8988T (cell line): ENCODE data around the gene MVB12B.

Experiments
- DNase-seq: peaks from one replicate; pipeline ENCODE4 v3.0.0; 2011

The MVB12B gene

DNA sequence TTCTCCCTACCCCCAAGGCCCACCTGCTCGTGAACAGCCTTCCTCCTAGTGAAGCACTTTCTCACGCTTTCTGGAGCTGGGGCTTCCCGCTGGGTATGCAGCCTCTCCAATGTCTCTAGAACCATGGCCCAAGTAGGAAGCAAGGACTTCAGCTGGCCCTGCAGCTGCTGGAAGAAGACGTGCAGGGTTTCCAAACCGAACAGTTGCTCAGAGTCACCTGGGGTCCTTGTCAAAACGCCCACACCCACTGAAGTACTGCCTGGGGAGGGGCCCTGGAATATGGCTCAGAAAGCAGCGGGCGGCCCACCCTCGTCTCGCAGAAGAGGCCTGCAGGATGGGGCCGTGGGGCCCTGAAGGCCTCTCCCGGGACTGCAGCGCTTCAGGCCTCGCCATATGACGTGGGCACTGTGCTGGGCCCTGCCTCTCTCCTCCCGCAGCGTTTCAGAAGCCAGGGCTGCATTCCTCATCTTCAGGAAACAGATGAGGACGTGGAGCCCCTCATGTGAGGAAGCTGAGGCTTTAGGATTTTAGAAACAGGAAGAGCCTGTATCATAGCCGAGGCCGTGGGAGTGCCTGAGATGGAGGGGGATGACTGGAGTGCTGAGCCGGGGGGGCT lies 171.1 kb downstream of the MVB12B start:
- no peak for DNase-seq

DNA sequence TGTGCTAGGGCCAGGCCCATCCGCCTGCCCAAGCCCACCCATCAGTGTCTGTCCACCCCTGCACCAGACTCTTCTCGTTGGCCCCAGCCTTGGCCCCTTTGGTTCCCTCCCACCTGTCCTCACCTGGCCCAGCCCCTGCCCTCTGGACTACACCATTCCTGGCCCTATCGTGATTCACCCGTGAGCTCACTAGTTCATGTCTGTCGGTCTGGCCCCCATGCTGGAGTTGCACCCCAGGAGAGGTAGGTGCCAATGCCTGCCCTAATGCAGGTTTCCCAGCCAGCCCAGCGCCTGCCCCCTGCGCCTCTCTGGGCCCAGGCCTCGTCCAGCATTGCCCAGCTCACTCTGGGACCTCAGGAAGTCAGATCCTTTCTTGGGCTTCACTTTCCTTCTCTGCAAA lies 171.7 kb downstream of the MVB12B start:
- DNase-seq: no peak

DNA sequence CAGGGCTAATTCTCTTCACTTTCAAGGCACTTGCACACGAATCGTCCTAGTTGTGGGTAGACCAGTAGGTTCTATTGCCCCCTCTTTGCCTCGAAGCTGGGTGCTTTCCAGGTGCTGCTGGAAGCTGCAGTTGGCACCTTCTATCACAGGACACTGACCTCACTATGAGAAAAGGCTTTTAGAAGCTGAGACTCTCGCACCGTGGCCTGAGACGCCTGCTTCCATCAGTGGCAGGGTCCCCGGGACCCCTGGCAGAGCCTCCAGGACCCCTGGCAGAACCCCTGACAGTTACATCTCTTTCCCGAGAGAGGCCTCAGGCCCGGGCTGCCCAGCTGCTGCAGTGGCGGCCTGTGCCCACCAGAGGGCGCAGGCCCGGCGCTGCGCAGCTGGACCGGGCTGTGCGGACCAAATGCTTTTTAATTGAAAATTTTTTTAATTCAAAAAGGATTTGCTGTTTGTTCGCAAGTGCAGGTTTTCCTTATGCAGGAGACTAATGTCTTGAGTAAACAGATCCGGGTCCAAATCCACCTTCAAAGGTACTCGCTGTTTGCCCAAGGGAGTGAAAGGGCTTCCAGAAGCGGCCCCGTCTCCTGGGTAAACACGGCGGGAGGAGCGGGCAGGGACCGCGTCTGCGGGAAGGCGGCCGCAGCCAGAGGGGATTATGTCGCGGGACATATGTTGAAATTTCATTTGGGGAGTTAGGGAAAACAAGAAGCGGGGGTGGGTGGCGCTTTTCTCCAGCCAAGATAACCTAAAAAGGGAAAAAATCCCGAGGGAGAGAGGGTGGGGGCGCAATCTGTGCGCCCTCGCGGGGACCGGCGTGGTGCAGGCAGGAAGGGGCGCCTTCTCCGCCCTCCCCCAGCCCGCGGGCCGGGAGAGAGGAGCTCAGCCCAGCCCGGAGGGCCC lies 172.6 kb downstream of the MVB12B start:
- DNase-seq: no peak

DNA sequence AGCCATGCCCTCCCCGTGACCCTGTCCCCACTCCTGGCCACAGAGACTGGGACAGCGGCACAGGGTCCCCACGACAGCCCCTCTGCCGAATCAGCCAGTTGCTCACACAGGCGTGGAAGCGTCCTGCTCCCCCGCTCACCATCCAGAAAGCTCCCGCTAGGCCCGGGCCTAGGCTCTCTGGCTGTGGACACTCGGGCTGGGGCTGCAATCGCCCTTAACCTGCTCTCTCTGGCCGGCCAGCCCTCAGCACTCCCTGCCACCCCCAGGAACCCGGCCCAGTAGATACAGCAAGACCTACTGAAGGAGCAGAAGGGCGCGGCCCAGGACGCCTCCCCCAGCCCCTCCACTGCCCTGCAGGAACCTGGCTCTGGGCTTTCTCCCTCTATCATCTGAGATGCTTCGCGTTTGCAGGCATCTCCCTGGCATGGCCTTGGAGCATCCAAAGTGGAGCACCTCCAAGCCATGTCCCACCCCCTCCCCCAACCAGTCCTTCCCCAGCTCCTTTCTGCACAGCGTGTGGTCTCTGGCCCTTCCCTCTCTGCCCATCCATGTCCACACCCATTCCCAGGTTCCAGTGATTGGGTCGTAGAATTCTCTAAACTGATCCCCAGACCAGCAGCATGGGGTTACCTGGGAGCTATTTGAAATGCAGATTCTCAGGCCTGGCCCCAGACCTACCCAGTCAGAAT lies 173.4 kb downstream of the MVB12B start:
- DNase-seq: no peak

DNA sequence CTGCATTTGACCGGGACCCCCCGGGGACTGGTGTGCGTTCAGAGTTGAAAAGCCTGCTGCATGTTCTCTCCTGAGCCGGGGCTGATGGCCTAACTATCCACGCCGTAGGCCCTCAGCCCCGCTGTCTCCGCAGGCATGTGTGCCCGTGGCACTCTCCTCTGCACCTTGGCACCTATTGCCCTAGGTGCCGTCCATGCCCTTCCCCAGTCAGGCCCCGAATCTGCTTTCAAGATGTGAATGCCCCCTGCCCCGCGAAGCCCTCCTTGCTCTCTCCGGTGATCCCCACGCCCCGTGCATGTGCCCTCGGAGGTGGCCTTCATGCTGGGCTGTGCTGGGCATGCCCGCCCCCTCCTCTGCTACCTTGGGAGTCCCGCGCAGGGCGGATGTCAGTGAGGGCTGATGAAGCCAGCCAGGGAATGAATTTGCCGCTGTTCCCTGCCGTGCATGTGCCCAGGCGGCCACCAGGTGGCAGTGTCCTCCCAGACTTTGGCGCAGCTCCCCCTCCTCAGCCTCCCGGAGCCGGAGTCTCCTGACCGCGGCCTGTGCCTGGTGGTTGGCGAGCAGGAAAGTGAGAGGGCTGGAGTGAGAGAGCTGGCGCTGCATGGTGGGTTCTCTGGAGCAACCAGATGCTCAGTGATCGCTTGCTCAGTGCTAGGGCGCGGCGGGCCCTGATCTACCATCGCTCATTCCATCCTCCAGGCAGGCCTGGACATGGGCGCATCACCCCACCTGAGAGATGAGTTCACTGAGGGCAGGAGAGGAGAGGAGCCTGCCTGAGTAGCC lies 174.2 kb downstream of the MVB12B start:
- peak; percentile 89 for DNase-seq

DNA sequence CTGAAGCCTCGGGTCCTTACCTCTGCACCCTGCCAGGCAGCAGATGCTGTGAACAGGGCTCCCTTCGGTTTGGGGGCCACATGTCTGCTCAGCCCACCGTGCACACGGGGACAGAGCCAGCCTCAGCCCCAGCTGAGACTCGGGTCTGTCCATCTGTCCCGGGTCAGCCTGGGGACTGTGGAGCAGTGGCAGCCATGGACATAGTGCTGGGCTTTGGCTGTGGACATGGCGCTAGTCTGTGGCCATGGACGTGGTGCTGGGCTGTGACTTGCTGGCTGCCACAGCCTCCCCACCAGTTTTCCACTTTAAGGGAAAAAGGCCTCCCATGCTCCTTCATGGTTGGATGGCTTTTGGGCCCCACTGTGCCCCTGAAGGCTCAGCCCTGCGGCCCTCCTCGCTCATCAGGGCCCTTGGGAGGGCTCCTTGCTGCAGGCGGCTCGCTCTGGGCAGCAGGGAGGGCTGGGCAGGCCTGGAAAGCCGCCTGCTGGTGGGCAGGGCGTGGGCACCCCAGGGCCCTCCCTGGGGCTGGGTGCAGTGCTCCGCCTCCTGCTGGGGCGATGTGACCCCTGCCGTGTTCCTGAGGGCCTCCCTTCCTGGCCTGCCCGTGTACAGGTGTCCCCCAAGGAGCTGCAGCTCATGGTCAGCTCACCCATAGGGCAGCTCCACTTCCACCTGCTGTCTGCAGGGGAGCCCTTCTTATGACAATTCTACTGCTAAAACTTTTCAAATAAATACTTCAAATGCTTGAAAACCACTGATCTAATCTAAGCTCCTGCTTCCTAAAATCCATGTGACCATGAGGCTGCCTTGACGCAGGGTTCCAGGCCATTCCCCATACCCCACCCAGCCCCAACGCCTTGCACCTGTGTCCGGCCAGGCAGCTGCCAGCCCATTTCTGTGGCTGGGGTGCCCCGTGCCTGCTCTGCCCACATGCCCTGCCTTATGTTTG lies 175.0 kb downstream of the MVB12B start:
- DNase-seq: no peak

DNA sequence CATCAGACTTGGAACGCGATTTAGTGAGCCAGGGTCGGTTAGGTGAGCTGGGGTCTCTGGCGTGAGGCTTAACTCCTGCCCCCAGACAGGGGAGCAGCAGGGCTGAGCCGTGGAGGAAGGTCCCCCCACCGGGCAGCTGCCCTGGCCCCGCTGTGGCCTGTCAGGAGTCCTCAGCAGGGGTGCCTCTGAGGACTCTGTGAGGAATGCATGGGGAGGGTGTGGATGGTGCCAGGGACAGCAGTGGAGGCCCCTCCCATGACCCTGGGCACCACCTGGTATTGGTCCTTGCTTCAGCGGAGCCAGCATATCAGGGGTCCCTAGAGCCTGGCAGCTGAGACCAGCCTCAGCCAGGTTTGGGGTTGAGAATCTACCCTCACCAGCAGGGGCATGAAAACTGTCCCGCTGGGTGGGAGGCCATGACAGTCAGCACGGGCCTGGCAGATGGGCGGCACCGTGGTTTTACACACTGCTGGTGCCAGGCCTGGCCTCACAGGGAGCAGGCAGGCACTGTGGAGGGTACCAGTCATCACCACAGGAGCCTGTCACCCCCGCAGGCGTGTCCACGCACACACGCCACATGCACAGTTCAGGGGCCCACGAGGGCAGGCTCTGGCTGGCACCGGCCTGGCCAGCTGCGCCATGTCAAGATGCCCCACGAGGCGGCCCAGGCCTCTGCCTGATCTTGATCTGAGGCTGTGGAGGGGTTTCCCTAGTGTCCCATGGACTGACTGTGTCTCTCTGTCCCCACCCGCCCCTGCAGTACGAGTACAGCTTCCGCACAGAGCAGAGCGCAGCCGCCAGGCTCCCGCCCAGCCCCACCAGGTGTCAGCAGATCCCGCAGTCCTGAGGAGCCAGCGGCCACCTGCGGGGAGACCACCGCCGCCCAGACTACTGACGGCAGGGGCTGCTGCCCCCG lies 176.0 kb downstream of the MVB12B start:
- no peak for DNase-seq

DNA sequence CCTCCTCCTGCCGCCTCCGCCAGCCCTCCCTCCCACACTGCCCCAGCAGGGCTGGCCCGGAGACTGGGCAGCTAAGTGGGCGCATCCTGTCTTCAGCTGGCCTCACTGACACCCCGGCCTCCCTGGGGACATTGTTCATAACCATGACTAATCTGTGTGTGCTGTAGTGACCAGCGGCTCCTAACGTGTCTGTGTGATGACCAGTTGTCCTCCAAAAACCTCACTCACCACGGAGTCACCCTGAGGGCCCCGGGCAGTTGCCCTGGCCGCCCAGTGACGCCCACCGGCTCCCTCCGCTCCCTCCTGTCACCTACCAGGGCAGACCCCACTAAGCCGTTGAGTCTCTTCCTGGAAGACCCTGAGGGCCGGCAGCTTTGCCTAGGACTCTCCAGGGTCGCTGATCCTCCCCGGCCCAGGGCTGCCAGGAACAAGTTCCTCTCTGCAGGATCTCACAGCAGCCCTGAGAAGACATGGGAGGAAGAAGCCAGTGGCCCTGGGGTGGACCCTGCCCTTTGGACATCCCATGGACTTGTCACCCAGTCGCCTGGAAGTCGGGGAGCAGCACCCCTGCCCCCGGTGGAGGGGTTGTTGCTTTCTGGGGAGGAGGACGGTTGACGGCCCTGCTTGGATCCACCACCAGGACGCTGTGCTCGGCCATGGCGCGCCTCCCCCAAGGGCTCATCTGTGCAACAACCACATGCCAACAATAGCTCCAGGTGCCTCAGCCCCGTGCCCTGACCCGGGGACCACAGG lies 176.9 kb downstream of the MVB12B start:
- DNase-seq: no peak

DNA sequence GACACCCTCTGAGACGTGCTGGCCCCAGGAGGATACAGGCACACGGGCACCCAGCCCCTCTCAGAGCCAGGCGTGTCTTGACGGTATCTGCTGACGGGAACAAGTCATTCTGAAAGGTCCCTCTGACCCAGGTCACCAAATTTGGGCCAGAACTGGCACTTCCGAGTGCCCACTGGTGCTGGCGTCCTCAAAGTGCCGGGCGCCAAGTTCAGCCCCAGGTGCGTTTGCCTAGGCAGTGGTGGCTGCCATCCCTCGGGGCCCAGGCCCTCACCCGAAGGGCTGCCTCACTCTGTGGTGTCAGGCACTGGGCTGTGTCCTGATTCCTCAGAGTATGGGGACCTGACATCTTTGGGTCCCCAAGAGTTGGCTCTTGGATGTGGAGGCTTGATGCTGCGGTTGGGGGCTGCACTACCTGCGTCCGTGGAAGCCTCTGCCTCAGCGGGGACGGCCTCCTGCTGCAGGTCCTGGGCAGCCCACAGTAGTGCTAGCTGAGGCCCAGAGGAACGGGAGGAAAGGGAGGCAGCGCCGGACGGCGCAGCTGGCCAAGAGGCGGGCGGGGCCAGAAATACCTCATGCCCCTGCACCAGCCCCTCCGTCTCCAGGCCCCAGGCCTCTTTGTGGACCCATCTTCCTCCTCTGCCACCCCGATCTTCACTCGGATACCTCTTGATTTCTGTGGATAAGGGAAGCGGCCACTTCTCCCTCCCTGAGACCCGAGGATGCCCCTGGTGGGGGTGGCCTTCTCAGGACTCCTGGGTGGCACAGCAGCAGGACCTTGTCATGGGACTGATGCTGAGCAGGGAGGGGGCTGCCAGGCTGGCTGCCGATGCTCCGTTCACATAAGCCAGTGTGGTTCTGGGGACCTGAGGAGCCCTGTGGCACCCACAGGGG lies 177.7 kb downstream of the MVB12B start:
- DNase-seq: no peak

DNA sequence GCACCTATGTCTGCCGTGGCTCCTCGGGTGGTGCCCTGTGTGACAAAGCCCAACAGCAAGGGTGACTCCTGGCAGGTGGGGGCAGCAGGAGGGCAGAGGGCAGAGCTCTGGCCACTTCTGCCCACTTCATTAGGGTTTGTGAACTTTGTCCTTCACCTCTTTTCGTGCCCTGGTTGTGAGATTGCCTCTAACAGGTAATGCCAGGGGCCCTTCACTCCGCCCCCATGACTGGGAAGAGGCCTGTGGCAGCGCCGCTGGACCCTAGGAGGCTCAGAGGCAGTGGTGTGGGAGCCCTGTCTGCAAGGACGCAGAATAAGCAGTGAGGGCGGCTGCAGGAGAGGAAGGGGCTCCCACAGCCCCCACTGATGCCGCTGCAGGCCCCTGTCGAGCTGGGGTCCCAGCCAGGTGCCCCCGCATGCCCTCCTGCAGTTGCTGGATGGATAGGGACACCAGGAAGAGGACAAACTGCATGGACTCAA lies 178.4 kb downstream of the MVB12B start:
- DNase-seq: no peak

DNA sequence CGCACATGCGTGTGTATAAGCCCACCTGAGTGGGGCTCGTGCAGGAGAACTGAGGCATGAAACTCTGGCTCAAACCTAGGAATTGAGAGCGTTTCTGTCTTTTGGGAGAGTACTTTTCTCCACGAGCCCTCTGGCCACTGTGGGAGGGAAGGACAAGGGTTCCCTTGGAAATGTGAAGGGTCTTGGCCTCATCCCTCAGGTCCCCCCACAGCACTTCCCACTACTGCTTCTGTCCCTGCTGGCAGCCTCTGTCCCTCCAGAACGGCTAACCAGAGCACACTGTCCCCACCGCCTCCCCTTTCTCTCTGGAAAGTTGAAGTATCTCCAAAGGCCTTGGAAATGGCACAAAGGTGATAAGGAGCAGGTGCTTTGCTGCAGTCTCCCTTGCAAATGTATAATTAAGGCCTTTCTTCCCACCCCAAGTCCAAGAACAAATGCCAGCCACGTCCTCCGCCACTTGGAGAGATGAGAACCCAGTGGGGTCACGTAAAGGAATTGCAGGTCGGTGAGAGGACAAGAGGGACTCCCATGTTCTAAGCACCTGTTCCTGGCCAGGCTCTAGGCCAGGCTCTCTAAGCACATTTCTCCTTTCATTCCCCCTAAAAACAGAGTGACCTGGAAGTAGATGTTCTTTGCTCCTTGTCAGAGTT lies 179.2 kb downstream of the MVB12B start:
- no peak for DNase-seq

DNA sequence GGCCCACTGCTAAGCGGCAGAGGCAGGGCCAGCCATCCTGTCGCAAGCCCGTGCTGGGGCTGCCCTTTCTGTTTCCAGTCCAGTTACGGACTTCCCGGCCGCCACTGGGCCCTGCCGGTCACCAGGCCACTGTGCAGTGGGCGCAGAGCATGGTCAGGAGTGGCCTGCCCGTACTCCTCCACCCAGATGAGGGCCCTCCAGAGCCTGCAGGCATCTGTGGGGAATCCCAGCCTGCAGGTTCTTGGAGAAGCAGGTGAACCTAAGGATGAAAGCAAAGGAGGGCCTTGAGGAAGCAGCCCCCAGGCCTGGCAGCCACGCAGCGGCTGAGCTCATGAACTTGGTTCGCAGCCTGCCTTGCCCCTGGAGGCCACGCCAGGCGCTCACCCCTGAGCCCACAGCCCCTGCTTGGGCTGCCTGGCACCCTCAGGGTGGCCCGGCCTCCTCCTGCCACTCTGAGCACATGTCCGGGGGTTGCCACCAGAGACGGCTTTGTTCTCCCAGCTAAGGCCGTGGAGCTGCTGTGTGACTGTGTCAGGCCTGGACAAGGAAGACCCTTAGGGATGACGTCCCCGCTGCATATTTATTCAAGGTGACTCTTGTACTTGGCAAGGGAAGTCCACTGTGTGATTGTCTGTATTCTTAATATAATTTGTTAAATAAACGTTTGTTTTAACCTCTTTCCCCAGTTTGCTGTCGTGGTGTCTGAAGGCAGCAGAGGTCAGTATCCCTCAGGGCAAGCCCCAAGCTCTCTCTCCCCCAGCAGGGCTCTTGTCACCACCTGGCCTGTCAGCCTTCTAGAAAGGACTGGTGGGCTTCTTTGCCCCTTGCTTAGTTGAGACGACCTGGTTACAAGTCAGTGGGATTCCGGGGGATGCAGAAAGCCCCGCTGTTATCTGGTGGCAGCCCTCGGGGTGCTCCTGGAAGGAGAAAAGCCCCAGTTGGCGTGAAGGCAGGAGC lies 180.0 kb downstream of the MVB12B start:
- DNase-seq: no peak

DNA sequence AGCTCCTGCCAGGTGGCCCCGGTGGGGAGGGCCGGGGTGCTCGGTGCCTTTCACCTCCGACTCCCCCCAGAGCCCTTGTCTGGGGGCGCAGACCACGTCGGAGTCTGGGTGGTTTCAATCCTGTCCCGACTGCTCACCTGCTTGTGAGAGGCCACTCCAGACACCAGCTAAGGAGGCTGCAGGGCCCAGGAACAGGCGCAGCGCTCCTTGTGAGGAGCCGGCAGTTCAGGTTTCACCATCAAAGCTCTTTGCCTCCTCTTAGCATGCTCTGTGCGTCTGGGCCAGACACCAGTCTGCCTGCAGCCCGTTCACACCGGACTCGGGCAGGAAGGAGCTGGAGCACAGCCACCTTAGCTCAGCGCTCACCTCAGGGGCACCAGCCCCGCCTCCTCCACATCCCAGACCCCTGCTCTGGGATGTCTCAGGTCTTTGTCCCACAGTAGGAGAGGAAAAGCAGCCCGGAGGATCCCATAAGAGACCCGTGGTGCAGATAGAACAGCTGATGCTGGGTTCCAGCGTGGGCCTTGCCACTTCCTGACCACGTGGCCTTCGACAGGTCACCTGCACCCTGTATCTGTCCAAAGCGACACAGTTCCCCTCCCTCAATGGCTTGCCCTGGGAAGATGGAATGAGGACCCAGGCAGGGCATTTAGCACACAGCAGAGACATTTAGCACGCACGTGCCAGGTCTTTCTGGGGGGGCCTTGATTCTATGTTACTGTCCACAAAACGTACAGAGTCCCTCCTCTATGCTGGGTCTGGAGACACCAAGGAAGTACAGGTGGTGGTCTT lies 180.9 kb downstream of the MVB12B start:
- DNase-seq: no peak

DNA sequence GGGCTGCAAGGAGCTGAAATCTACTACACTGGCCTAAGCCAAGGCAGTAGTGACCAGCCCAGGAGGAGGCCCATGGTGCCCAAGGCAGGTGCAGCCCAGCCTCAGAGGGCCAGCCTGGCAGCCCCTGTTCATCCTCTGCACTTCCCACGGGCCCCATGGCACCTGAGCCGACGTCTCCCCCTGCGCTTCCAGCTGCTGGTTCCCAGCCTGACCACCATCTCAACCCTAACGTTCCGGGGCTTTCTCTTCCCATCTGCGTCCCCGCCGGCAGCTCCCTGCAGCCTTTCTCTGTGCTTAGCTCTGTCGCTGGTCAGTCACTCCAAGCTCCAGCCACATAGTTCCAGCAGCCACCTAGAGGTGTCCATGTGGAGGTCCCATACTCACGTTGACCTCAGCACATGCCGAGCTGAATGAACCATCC lies 181.6 kb downstream of the MVB12B start:
- DNase-seq: no peak

DNA sequence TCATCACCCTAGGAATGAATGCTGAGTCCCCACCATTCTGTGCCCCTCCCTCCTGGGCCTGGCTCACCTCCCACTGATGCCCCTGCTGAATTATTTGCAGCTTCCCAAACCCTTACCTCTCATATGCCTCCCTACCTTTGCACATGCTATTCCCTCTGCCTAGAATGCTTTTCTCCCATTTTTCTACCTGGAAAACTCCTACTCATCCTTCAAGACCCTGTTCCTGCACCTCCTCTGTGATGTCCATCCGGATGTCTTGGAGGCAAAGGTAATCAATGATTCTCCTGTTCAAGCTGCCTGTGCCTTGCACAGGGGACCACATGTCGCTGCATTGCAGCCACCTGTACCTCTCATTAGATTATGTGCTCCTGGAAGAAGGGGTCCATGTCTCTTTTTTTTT lies 182.3 kb downstream of the MVB12B start:
- DNase-seq: no peak

DNA sequence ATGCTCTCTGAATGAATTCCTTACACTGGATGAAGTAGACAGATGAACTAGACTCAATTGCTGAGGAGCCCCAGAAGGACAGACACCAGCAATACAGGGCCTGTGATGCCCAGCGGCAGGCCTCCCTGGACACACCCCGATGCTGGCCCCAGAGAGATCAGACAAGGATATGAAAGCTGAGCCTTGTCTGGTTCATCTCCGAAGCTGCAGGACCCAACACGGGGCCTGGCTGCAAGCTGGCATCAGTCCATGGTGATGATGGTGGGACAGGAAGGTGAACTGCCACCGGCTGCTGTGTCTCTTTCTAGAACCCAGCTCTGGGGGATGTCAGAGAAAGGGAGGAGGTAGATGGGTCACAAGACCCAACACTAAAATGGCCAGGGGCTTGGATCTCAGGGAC lies 183.1 kb downstream of the MVB12B start:
- no peak for DNase-seq
